TTC549 (cell line): ENCODE measurements around the gene CCNT1.
"Not testable (repeated sequence)": the region's sequence is repeated elsewhere in the genome, so short reads cannot be mapped to it uniquely, and the experiment has no call there.

ENCODE experiments used
- FAIRE-seq: peaks from 2 replicates; lab custom pipeline; 2012; peaks lifted over from hg19 to GRCh38; lab: Jason Lieb, UNC

Gene CCNT1

DNA sequence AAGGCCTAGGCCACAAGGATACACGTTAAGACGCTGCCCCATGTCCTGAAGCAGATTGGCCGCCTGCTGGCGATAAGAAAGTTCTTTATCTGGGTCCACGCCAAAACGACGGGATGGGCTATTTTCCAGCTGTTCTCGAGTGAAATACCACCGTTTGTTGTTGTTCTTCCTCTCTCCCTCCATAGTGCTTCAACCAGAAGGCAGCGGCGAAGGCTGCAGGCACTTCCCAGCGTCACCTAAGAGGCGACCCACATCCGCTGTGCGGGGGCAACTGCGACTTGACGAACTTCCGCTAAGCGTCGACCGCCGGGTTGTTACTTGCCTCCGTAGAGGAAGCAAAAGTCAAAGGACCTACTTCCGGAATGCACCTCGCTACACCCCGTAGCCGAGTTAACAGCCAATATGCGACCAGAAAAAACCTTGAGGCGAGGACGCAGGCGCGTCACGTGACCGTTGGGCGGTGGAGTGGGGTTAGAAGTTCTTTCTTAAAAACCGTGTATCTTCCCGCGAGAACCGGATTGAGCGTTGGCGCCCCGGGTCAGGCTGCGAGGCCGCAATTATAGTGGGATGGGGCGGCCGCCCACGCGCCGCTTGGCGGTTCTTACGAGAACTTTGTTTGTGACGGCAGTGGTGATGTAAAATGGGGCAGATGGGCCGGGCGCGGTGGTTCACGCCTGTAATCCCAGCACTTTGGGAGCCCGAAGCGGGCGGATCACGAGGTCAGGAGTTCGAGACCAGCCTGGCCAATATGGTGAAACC is at the start of gene CCNT1:
Gene CCNT1, minus strand, starts transcription at position 215 of the 759 bp plus-strand sequence. Its CDS starts 32 bp downstream, at position 183.
- peak; percentile 95 for FAIRE-seq

DNA sequence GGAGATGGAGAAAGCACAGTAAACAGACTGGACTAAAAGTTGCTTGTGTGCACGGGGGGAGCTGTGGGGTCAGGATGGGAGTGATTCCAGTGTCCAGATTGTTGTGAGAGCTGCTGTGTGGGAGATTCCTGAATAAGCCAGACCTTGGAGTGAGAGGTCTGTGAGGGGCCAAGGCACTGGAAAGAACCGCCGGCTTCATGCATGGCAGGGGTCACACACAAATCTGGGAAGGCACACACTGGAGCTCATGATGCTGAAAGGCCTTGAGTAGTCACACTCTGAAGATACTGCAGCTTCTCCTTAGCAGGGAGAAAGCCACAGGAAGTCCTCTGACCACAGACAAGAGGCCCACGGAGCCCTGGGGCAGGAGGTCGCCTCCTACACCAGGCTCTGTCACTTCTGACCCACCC is 49.3 kb upstream of the CCNT1 start:
- FAIRE-seq = no peak

DNA sequence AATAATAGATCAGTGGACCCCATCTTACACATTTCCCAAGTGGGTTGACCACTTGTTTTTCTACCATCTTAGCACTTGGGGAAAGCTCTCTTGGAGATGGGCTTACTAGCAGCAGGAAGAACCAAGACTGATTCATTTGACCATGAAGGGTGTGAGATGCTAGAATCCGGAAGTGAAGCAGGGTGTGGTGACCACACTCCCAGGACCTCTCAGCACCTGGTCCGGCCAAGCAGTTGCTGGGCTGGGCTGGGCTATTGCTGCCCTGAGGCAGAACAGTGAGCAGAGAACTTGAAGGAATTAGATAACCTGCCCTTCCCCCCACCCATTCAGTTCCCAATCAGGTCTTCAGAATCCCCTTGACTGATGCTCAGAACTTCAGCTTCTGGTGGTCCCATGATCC is 48.0 kb upstream of the CCNT1 start:
- FAIRE-seq = no peak

DNA sequence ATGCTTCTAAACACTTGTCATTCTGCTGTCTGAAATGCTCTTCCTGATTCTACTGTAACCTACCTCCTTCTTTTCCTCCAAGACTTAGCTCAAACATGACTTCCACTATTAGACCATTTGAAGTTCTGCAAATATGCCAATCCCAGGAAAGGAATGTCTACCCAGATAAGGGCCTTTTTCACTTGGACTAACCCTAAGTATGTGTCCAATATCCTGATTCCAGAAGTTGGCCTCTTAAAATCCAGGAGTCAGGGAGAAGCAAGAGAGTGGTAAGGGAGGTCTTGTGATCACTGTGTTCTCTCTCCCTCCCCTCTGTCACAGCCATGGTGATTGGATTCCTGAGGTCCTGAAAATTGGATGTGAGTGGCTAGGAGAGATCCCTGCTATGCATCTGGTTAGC is 42.2 kb upstream of the CCNT1 start:
- FAIRE-seq = no peak

DNA sequence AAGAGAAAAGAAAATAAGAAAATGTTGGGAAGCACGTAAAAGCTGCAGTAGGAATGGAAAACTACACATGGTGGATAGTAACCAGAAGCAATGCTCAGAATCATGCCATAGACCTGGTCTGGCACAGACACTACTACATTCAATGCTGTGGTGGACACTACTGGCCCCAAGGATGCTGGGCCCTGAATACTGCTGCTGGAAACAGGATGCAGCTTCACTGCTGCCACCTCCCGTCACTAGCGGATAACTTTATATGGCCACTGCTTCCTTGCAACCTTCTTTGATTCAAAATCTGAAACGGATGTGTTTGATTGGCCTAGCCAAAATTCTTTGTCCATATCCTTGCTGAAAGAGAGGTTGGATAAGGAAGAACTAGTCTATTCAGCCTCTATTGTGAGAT is 41.7 kb upstream of the CCNT1 start:
- no peak for FAIRE-seq

DNA sequence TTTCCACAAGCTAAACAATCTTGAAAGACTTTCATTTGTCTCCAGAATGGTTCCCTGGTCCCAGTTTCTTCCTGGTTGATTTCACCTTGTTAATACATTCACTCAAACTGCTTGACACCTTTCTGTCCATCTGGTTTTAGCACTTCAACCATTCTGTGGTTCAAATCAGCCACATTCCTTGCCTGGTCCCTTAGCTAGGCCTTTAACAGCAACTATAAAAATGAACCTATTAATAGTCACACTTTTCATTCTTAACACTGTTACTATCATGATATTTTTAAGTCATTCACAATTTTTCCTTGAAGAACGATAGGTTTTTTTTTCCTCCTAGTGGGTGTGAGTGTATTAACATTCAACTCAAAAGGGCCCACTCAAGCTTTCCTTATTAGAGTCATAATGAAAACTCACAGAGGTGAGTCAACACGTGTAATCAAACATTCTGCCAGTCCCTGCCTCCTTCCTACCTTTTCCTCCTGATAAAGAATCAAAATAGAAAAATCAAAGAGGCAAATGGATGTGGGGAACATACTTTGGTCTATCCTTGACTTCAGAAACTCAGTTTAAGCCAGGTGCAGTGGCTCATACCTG is 34.4 kb upstream of the CCNT1 start:
- FAIRE-seq = no peak

DNA sequence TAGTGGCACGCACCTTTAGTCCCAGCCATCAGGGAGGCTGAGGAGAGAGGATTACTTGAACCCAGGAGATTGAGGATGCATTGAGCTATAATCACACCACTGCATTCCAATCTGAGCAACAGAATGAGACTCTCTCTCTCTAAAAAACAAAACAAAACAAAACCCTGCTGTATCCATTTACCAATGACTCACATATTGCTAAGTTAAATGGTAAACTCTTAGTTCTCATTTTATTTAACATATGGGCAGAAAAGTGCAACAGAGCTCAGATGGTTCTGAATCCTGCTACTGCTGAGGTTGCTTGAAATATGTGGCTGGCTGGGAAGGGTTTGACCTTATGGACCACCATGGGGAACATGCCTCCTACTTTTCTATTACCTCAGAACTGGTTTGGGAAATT is 33.7 kb upstream of the CCNT1 start:
- no peak for FAIRE-seq

DNA sequence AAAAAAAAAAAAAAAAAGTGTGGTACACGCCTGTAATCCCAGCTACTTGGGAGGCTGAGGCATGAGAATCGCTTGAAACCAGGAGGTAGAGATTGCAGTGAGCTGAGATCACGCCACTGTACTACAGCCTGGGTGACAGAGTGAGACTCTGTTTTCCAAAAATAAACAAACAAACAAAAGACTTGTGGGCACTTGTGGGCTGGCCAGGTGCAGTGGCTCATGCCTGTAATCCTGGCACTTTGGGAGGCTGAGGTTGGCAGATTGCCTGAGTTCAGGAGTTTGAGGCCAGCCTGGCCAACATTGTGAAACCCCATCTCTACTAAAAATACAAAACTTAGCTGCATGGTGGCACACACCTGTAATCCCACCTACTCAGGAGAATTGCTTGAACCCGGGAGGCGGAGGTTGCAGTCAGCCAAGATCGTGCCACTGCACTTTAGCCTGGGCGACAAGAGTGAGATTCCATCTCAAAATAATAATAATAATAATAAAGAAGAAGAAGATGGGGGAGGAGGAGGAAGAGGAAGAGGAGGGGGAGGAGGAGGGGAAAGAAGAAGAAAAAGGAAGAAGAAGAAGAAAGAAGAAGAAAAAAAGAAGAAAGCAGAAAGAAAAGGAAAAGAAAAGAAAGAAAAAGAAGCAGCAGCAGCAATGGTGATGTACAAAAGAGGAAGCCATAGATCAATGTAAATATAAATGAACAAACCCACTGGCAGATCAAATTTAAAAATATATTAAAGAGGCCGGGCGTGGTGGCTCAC is 27.9 kb upstream of the CCNT1 start:
- no peak for FAIRE-seq

DNA sequence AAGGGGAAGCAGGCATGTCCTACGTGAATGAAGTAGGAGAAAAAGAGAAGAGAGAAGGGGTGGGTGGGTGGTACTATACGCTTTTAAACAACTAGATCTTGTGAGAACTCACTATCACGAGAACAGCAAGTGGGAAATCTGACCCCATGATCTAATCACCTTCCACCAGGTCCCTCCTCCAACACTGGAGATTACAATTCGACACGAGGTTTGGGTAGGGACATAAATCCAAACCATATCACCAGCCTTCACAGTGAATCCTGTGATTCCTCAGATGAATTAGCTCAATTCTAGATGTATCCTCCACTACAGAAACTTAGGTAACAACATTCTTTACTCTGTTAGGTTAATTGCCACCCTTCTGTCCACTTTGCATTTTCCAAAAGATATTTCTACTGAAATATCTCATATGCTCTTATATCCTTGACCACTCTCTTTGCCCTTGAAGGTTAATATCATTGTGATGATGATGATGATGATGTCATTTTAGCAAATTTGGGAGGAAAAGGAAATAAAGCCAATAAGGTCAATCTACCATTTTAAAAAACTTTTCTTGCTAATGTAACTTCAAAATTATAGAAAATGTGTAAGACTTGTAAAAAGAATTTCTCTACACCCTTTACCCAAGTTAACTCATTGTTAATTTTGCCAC is 23.2 kb upstream of the CCNT1 start:
- FAIRE-seq = no peak

DNA sequence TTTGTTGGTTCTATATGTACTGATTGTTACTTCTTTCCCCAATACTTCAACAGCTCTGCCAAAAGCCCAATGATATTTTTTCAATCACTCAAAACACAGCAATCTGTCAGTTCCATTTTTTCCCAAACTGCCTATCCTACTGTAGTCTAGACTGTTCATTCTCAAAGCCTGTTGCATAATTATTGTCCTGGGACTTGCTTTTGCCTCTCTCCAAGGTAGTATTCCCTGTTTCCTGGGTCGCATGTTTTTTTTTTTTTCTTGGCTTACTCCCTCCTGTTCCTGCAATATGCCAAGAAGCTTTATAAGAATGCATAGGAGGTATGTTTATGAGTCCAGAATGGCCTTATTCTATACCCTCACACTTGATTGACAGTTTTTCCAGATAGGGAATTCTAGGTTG is 19.9 kb upstream of the CCNT1 start:
- no peak for FAIRE-seq

DNA sequence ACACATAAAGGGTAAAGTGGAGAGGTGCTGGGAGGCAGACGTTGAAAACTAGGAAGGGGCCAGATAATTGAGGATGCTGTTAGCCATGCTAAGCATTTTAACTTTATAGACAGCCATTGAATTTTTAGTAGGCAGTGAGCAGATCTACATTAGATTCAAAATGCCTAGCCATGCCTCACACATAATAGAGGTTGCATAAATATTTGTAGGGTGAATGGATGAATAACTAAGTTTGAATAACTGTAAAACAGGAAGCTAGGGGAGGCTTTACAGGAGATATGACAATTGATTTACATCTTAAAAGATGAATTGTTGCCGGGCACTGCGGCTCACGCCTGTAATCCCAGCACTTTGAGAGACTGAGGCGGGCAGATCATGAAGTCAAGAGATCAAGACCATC is 12.3 kb upstream of the CCNT1 start:
- no peak for FAIRE-seq

DNA sequence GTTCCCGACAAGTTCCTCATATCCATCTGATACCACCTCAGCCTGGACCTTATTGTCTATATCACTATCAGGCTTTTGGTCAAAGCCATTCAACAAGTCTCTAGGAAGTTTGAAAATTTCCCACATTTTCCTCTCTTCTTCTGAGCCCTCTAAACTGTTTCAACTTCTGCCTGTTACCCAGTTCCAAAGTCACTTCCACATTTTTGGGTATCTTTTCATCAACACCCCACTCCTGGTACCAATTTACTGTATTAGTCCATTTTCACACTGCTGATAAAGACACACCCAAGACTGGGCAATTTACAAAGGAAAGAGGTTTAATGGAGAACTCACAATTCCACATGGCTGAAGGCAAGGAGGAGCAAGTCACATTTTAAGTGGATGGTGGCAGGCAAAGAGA is 4.2 kb upstream of the CCNT1 start:
- not testable (repeated sequence) for FAIRE-seq

DNA sequence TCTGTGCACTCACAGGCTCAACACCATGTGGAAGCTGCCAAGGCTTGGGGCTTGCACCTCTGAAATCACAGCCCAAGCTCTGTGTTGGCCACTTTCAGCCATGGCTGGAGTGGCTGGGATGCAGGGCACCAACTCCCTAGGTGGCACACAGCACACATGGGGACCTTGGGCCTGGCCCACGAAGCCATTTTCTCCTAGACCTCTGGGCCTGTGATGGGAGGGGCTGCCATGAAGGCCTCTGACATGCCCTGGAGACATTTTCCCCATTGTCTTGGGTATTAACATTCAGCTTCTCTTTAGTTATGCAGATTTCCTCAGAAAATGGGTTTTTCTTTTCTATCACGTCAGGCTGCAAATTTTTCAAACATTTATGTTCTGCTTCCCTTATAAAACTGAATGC is 3.7 kb upstream of the CCNT1 start:
- FAIRE-seq = not testable (repeated sequence)

DNA sequence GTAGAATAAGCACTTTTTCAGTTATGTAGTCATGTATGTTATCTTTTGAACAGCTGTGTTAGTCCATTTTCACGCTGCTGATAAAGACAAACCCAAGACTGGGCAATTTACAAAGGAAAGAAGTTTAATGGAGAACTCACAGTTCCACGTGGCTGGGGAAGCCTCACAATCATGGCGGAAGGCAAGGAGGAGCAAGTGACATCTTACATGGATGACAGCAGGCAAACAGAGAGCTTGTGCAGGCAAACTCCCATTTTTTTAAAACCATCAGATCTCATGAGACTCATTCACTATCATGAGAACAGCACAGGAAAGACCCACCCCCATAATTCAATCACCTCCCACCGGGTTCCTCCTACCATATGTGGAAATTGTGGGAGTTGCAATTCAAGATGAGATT is 2.5 kb upstream of the CCNT1 start:
- FAIRE-seq = not testable (repeated sequence)

DNA sequence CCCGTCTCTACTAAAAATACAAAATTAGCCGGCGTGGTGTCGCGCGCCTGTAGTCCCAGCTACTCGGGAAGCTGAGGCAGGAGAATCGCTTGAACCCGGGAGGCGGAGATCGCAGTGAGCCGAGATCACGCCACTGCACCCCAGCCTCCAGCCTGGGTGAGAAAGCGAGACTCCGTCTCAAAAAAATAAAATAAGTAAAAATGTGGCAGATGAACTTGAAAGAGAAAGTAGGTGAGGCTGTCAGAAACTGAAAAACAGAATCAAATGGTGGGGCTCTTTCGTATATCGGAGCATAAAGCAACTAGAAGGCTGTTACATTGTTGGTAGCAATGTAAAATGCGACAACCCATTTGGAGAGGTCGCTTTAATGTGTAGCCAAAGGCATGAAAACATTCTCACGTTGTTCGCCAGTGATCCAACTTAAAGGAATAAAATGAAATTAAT is 767 bp upstream of the CCNT1 start:
- no peak for FAIRE-seq

DNA sequence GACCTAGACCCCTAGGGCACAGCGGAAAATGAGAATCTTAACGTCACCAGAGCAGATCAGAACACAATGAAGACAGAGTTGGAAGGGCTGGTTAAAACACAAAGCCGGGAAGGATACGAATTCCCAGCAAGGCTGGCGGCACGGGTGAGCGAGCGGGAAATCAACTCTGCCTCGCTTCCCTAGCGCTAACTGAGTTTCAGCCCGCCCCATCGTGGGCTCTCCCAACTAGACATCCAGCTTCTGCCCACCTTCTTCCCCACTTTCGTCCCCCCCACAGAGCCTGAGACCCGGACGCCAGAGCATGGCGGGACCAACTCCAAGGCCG is 377 bp downstream of the CCNT1 start:
- FAIRE-seq = no peak

DNA sequence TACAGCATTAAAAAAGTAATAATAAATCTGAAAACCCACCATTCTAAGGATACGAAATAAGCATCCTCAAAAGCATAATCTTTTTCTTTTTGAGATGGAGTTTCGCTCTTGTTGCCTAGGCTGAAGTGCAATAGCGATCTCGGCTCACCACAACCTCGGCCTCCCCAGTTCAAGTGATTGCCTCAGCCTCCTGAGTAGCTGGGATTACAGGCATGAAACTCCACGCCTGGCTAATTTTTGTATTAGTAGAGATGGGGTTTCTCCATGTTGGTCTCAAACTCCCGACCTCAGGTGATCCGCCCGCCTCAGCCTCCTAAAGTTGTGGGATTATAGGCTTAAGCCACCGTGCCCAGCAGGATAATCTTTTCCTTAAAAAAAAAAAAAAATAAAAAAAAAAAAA is 4.3 kb downstream of the CCNT1 start:
- FAIRE-seq = no peak

DNA sequence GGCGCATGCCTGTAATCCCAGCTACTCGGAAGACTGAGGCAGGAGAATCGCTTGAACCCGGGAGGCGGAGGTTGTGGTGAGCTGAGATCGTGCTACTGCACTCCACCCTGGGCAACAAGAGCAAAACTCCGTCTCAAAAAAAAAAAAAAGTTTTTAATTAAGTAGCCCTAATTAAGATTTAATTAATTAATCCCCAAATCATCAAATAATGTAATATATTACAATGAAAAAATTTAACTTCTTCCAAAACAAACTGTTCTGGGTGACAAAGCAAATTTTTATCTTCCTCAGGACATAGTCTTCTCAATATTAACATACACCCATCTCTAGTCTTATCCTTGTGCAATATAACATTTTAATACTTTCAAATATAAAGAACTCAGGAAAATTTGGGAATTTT is 17.7 kb downstream of the CCNT1 start:
- FAIRE-seq = not testable (repeated sequence)

DNA sequence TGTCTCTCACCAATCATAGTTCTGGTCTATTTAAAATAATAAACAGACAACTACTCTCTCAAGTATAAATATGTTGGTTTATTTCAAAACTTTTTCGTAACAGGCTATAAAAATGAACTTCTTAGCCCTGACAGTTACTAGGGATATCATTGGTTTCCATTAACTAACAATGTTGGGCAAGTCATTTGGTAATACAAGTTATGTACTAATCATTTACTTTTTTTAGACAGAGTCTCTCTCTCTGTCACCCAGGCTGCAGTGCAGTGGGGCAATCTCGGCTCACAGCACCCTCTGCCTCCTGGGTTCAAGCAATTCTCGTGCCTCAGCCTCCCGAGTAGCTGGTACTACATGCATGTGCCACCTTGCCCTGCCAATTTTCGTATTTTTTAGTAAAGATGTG is 19.9 kb downstream of the CCNT1 start:
- no peak for FAIRE-seq

DNA sequence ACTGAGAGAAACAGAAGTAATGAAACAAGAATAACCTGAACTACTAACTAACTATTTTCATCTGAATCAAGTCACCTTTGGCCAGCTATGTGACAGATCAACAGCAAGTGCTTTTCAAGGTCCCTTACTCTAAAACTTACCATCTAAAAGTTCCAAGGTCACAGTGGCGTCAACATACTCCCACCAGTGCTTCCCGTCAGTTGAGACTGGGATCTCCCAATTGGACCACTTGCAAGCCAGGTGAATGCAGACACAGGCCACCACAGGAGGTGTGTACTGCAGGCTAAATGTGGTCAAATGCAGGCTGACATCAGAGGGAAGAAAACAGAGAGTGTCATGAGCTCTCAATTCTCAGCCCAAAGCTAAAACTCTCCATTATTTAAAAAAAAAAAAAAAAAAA is 20.6 kb downstream of the CCNT1 start:
- no peak for FAIRE-seq

DNA sequence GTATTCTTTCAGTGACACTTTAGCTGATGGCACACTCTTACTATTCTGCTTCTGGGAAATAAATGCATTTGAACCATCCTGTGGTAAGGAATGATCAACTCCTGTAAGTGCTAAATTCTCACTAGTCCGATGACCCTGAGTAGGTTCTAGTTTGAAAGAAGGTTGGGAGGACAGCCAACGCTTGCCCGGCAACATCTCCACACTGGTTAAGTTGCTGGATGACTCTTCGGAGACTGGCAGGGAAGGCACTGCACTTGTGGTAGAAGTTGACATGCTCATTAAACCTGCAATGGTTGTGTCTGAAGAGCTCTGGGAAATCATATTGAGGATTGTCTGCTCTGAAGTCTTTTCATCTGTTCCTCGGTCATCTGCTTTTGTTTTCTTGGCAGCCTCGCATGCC is 22.5 kb downstream of the CCNT1 start:
- FAIRE-seq = no peak

DNA sequence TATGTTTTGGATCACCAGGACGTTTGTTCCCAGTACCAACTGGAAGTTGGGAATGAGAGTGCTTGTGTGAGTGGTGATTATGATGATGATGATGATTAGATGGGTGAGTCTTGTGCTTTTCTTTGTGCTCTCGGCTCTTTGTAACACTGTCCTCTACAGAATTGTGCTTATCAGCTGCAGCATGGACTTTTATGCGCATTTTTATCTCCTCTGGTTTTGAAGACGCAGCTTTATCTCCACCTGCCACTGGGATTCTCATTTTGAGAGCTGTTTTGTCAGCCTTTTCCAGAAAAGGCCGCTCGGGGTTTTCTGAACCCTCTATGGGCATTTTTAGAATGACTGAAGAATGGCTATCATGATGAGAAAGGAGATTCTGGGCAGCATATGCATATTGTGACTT is 22.9 kb downstream of the CCNT1 start:
- FAIRE-seq = no peak

DNA sequence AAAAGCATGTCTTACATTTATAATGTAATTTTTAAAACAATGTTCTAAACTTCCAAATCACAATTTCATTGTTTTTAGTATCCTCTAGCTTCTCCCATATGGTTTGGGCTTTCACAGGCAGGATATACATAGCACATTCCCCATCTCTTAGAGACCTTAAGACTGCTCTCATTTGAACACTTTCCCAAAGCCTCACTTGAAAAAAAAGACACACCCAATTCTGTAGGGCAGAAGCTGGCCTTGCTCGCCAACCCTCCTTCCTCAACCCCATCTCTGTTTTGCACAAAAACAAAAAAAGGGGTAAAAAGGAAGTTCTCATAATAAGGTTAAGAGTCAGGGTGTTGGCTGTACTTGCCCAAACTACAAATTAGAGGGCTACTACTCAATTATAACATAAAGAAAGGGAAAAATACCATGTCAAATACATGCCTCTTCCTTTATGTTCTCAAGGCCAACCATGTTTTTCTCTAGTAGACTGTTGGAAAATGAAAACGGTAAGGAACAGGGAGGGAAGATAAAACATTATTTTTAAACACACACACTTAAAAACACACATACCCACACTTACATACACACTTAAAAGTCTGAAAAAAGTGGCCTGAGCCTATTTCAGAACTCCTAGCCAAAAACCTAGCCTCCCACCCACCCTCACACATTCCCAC is 24.6 kb downstream of the CCNT1 start:
- no peak for FAIRE-seq
